HepG2 (cell line): ENCODE data around the gene U2AF1L4. TPM values are rescaled to one million over a fixed set of nuclear protein-coding genes. Genes with fewer than 3 reads are reported as not detected.

Experiments
- AGO1 ChIP-seq: fragments of 200-400 bp; formaldehyde crosslinking; IDR thresholded peaks from 2 replicates; pipeline ENCODE4 v1.6.1; 2017; ENCODE audit warnings: mild to moderate bottlenecking, low read depth, low read length, moderate library complexity; ENCODE audit not compliant: poor library complexity, severe bottlenecking
- ARID4A ChIP-seq: sonication (generic); formaldehyde crosslinking; IDR thresholded peaks from 2 replicates; pipeline ENCODE4 v1.5.0; 2020; ENCODE audit warnings: mild to moderate bottlenecking, missing genetic modification reagents, borderline replicate concordance
- BHLHE40 ChIP-seq: IDR thresholded peaks from 2 replicates; pipeline ENCODE4 v1.6.1; 2011; ENCODE audit warnings: low read length, improper control_type of control experiment
- ELF4 ChIP-seq: sonication (generic); formaldehyde crosslinking; IDR thresholded peaks from 2 replicates; pipeline ENCODE4 v1.5.0; 2020; ENCODE audit warnings: missing genetic modification reagents, mild to moderate bottlenecking, moderate library complexity, borderline replicate concordance
- HNRNPL ChIP-seq: fragments of 200-400 bp; formaldehyde crosslinking; IDR thresholded peaks from 2 replicates; pipeline ENCODE4 v1.6.1; 2017; ENCODE audit warnings: mild to moderate bottlenecking, low read depth, low read length
- LRRFIP1 ChIP-seq: sonication (generic); formaldehyde crosslinking; conservative IDR thresholded peaks from 2 replicates; pipeline ENCODE4 v1.4.0; 2020; ENCODE audit warnings: missing genetic modification reagents
- NPAS2 ChIP-seq: sonication (generic); formaldehyde crosslinking; IDR thresholded peaks from 2 replicates; pipeline ENCODE4 v1.8.0; 2022; ENCODE audit warnings: mild to moderate bottlenecking, missing genetic modification reagents, borderline replicate concordance
- STAT5B ChIP-seq: sonication (generic); formaldehyde crosslinking; IDR thresholded peaks from 2 replicates; pipeline ENCODE4 v1.4.0; 2020; ENCODE audit warnings: missing genetic modification reagents
- TSC22D2 ChIP-seq: sonication (generic); formaldehyde crosslinking; IDR thresholded peaks from 2 replicates; pipeline ENCODE4 v1.5.1; 2020; ENCODE audit warnings: missing genetic modification reagents, mild to moderate bottlenecking, borderline replicate concordance
- ZKSCAN8 ChIP-seq: IDR thresholded peaks from 2 replicates; pipeline ENCODE4 v1.6.1; 2016; ENCODE audit warnings: borderline replicate concordance, missing genetic modification reagents, missing compliant biosample characterization
- ZNF10 ChIP-seq: sonication (generic); formaldehyde crosslinking; IDR thresholded peaks from 2 replicates; pipeline ENCODE4 v1.4.0; 2020; ENCODE audit warnings: mild to moderate bottlenecking, low read depth, missing genetic modification reagents, borderline replicate concordance
- ZNF121 ChIP-seq: sonication (generic); formaldehyde crosslinking; IDR thresholded peaks from 2 replicates; pipeline ENCODE4 v1.5.0; 2020; ENCODE audit warnings: mild to moderate bottlenecking, missing genetic modification reagents
- ZNF138 ChIP-seq: sonication (generic); formaldehyde crosslinking; IDR thresholded peaks from 2 replicates; pipeline ENCODE4 v1.5.0; 2020; ENCODE audit warnings: mild to moderate bottlenecking, low read depth, missing genetic modification reagents
- ZNF543 ChIP-seq: sonication (generic); formaldehyde crosslinking; IDR thresholded peaks from 2 replicates; pipeline ENCODE4 v1.4.0; 2020; ENCODE audit warnings: mild to moderate bottlenecking, missing genetic modification reagents
- ZNF574 ChIP-seq: sonication (generic); formaldehyde crosslinking; IDR thresholded peaks from 2 replicates; pipeline ENCODE4 v1.4.0; 2020; ENCODE audit warnings: missing genetic modification reagents
- ZNF615 ChIP-seq: sonication (generic); formaldehyde crosslinking; IDR thresholded peaks from 2 replicates; pipeline ENCODE4 v1.5.0; 2020; ENCODE audit warnings: mild to moderate bottlenecking, missing genetic modification reagents, borderline replicate concordance
- ZNF678 ChIP-seq: sonication (generic); formaldehyde crosslinking; IDR thresholded peaks from 2 replicates; pipeline ENCODE4 v1.4.0; 2020; ENCODE audit warnings: mild to moderate bottlenecking, missing genetic modification reagents
- polyA plus RNA-seq, 8 experiments: library from polyadenylated mRNA; depleted of rRNA in 3 of 8; stranded (reverse) in 7 of 8; unstranded in 1 of 8; fragments of >200 nt; fragmentation: Illumina TruSeq in 4 of 8; extraction: Trizol in 4 of 8; gene quantifications; 2 replicates each; pipeline versions ENCODE4 v1.2.1 to v1.2.3, GENCODE V29; 2011 to 2016; ENCODE audit warnings: low read depth in 4 of 8, missing spikeins in 1 of 8, mixed read lengths in 1 of 8; ENCODE audit not compliant: insufficient read depth in 1 of 8
- total RNA-seq, 5 experiments: library from RNA; depleted of rRNA; stranded (reverse); fragments of >200 nt; fragmentation: Illumina TruSeq; extraction: Trizol; gene quantifications; 2 replicates each; pipeline ENCODE4 v1.2.3, GENCODE V29; 2016; ENCODE audit warnings: low read depth in 1 of 5

U2AF1L4 gene
- total and polyA plus RNA-seq, 2 of the 13 experiments (the other 11 are each of a cell fraction or from before 2014, with no cell fraction given): 7.9 to 15.4 TPM

GRCh38 chr19:35740423-35741202 is 4.6 kb downstream of the U2AF1L4 start (continued):
- no peak for TF ChIP-seq LRRFIP1 (CRISPR knock-in tag)
- 0 out of 2 replicates have a peak, but pooled peaks have one; percentile 76 for TF ChIP-seq ZNF138 (CRISPR knock-in tag)
- TF ChIP-seq ZNF543: 0 out of 2 replicates have a peak, but pooled peaks have one; percentile 22
- no peak for TF ChIP-seq HNRNPL
- no peak for TF ChIP-seq TSC22D2 (CRISPR knock-in tag)
- TF ChIP-seq ELF4 (CRISPR knock-in tag): peak; percentile 71; the same call in 1 of the 2 replicates
- no peak; the same call in 1 of the 2 replicates for TF ChIP-seq ZKSCAN8 (CRISPR knock-in tag)
- no peak for TF ChIP-seq NPAS2 (CRISPR knock-in tag)
- peak; percentile 25 for TF ChIP-seq AGO1
- TF ChIP-seq ZNF10 (CRISPR knock-in tag): no peak
- no peak for TF ChIP-seq BHLHE40
- TF ChIP-seq ZNF121: peak; percentile 36
- TF ChIP-seq ZNF678: 0 out of 2 replicates have a peak, but pooled peaks have one; percentile 21
- peak; percentile 47; the same call in 1 of the 2 replicates for TF ChIP-seq ZNF574 (CRISPR knock-in tag)
- TF ChIP-seq STAT5B: no peak
- no peak for TF ChIP-seq ZNF615 (CRISPR knock-in tag)
- TF ChIP-seq ARID4A: peak; percentile 94
